H1 (cell line): ENCODE measurements around the gene RIMS3. TPM values are rescaled to one million over a fixed set of nuclear protein-coding genes. Genes with fewer than 3 reads are reported as not detected.

Experiments
- CTCF ChIA-PET: fragments of 300-600 bp; sonication (Branson Sonifier 250); formaldehyde crosslinking; loops from one replicate; lab custom pipeline; 2021; ENCODE audit not compliant: partially characterized antibody; lab: Charles Lee
- POLR2A ChIA-PET: fragments of 300-600 bp; sonication (Branson Sonifier 250); formaldehyde crosslinking; loops from one replicate; lab custom pipeline; 2021; ENCODE audit warnings: inconsistent platforms; ENCODE audit not compliant: partially characterized antibody; lab: Charles Lee
- DNase-seq, 2 experiments: peaks; one replicate each; pipeline versions ENCODE4 v3.0.0 to v3.0.0-alpha.2; 2010 to 2022; ENCODE audit warnings: low spot score in 2 of 2, low read depth in 1 of 2, mixed read lengths in 1 of 2
- FAIRE-seq: peaks from 2 replicates; lab custom pipeline; 2011; peaks lifted over from hg19 to GRCh38; lab: Jason Lieb, UNC
- H2AFZ ChIP-seq: 2 replicates; pipeline ENCODE4 v1.8.1; 2012; ENCODE audit warnings: low read length, inconsistent platforms
- H2AK5ac ChIP-seq: 2 replicates; pipeline ENCODE4 v1.6.1; 2013; ENCODE audit warnings: low read depth, low read length
- H2BK120ac ChIP-seq: replicated peaks from 2 replicates; pipeline ENCODE3; 2013; ENCODE audit warnings: low read depth, low read length, inconsistent platforms
- H2BK12ac ChIP-seq: 2 replicates; pipeline ENCODE4 v1.6.1; 2013; ENCODE audit warnings: low read depth, low read length
- H2BK15ac ChIP-seq: 2 replicates; pipeline ENCODE4 v1.6.1; 2013; ENCODE audit warnings: low read length
- H2BK20ac ChIP-seq: 2 replicates; pipeline ENCODE4 v1.6.1; 2013; ENCODE audit warnings: low read length
- H2BK5ac ChIP-seq: 2 replicates; pipeline ENCODE4 v1.6.1; 2013; ENCODE audit warnings: low read depth, low read length
- H3K14ac ChIP-seq: 2 replicates; pipeline ENCODE4 v1.6.1; 2013; ENCODE audit warnings: inconsistent platforms; ENCODE audit not compliant: insufficient read length
- H3K18ac ChIP-seq: 2 replicates; pipeline ENCODE4 v1.6.1; 2013; ENCODE audit warnings: low read length; ENCODE audit errors: extremely low read depth
- H3K23ac ChIP-seq: 2 replicates; pipeline ENCODE4 v1.6.1; 2013; ENCODE audit warnings: inconsistent platforms; ENCODE audit not compliant: insufficient read length
- H3K23me2 ChIP-seq: 2 replicates; pipeline ENCODE4 v1.6.1; 2013; ENCODE audit warnings: low read depth, low read length
- H3K27ac ChIP-seq: 2 replicates; pipeline ENCODE4 v1.6.1; 2011; ENCODE audit warnings: low read depth, low read length, inconsistent platforms
- H3K27me3 ChIP-seq, 4 experiments: replicated peaks in 1 of 4; 1 replicate in 1 of 4; 2 replicates in 3 of 4; pipeline versions ENCODE4 v1.6.1 to v1.8.1; 2011 to 2013; ENCODE audit warnings: low read length in 3 of 4, mild to moderate bottlenecking in 3 of 4, inconsistent platforms in 2 of 4, mixed read lengths in 2 of 4, moderate library complexity in 1 of 4; ENCODE audit not compliant: control insufficient read depth in 3 of 4, insufficient read depth in 3 of 4; ENCODE audit errors: extremely low read depth in 1 of 4
- H3K36me3 ChIP-seq, 4 experiments: 2 replicates each; pipeline versions ENCODE4 v1.6.1 to v1.8.1; 2011 to 2013; ENCODE audit warnings: mild to moderate bottlenecking in 4 of 4, low read length in 3 of 4, moderate library complexity in 2 of 4, control low read depth in 1 of 4, inconsistent platforms in 1 of 4; ENCODE audit not compliant: insufficient read depth in 4 of 4, control insufficient read depth in 2 of 4
- H3K4ac ChIP-seq: replicated peaks from 2 replicates; pipeline ENCODE3; 2013; ENCODE audit warnings: low read length, low read depth, mixed read lengths, inconsistent platforms; ENCODE audit not compliant: insufficient read length
- H3K4me1 ChIP-seq, 4 experiments: replicated peaks in 1 of 4; 1 replicate in 1 of 4; 2 replicates in 3 of 4; pipeline versions ENCODE4 v1.6.1 to v1.8.1; 2011 to 2013; ENCODE audit warnings: low read length in 3 of 4, inconsistent platforms in 2 of 4, mixed read lengths in 1 of 4; ENCODE audit not compliant: insufficient read depth in 4 of 4, control insufficient read depth in 3 of 4
- H3K4me2 ChIP-seq, 2 experiments: 2 replicates each; pipeline versions ENCODE4 v1.6.1 to v1.8.1; 2011 to 2013; ENCODE audit warnings: low read depth in 2 of 2, low read length in 2 of 2, control low read depth in 1 of 2, inconsistent platforms in 1 of 2, mild to moderate bottlenecking in 1 of 2; ENCODE audit not compliant: insufficient read depth in 1 of 2
- H3K4me3 ChIP-seq, 4 experiments: fragments of 200-600, 300-600 bp in 1 of 4; sonication (generic), shearing (Covaris generic), sonication (Bioruptor Twin) in 1 of 4; 2 replicates each; pipeline versions ENCODE4 v1.5.1 to v1.8.1; 2011 to 2016; ENCODE audit warnings: low read length in 4 of 4, low read depth in 3 of 4, control low read depth in 2 of 4, inconsistent platforms in 2 of 4, mild to moderate bottlenecking in 2 of 4, mixed read lengths in 1 of 4, moderate library complexity in 1 of 4; ENCODE audit not compliant: insufficient read depth in 2 of 4; ENCODE audit errors: extremely low read depth in 1 of 4
- H3K56ac ChIP-seq: replicated peaks from 2 replicates; pipeline ENCODE3; 2013; ENCODE audit warnings: low read depth, mild to moderate bottlenecking, mixed read lengths, low read length, inconsistent platforms; ENCODE audit not compliant: insufficient read length
- H3K79me1 ChIP-seq: 2 replicates; pipeline ENCODE4 v1.6.1; 2013; ENCODE audit warnings: low read depth, low read length, control low read depth
- H3K79me2 ChIP-seq, 2 experiments: 2 replicates each; pipeline versions ENCODE4 v1.6.1 to v1.8.1; 2012 to 2013; ENCODE audit warnings: low read length in 2 of 2, mild to moderate bottlenecking in 2 of 2, inconsistent platforms in 1 of 2; ENCODE audit not compliant: insufficient read depth in 2 of 2, control insufficient read depth in 1 of 2
- H3K9ac ChIP-seq, 4 experiments: replicated peaks in 1 of 4; 1 replicate in 1 of 4; 2 replicates in 3 of 4; pipeline versions ENCODE4 v1.6.1 to v1.8.1; 2011 to 2013; ENCODE audit warnings: low read depth in 3 of 4, low read length in 3 of 4, control low read depth in 2 of 4, mild to moderate bottlenecking in 2 of 4, moderate library complexity in 2 of 4, inconsistent platforms in 1 of 4; ENCODE audit errors: extremely low read depth in 1 of 4
- H3K9me3 ChIP-seq, 2 experiments: 2 replicates each; pipeline versions ENCODE4 v1.6.1 to v1.8.1; 2012 to 2013; ENCODE audit warnings: mild to moderate bottlenecking in 2 of 2, moderate library complexity in 2 of 2, control low read depth in 1 of 2, inconsistent platforms in 1 of 2, low read depth in 1 of 2, low read length in 1 of 2, mixed read lengths in 1 of 2; ENCODE audit not compliant: insufficient read depth in 2 of 2
- H4K20me1 ChIP-seq, 2 experiments: replicated peaks in 1 of 2; 2 replicates each; pipeline versions ENCODE3 to v1.8.1; 2011 to 2013; ENCODE audit warnings: inconsistent platforms in 2 of 2, low read length in 2 of 2, mild to moderate bottlenecking in 1 of 2; ENCODE audit not compliant: insufficient read depth in 2 of 2, control insufficient read depth in 1 of 2
- H4K5ac ChIP-seq: 2 replicates; pipeline ENCODE4 v1.6.1; 2013; ENCODE audit warnings: low read length, low read depth, mixed read lengths, inconsistent platforms; ENCODE audit not compliant: insufficient read length
- H4K8ac ChIP-seq: 2 replicates; pipeline ENCODE4 v1.8.0; 2013; ENCODE audit warnings: mild to moderate bottlenecking, moderate library complexity, low read length, inconsistent platforms; ENCODE audit not compliant: insufficient read depth; ENCODE audit errors: extremely low read depth
- H4K91ac ChIP-seq: replicated peaks from 2 replicates; pipeline ENCODE3; 2013; ENCODE audit warnings: low read length, mixed read lengths, inconsistent platforms; ENCODE audit not compliant: insufficient read length
- ASH2L ChIP-seq: fragments of 200-600, 300-600 bp; sonication (generic); IDR thresholded peaks from one replicate; pipeline ENCODE4 v1.7.1; 2017; ENCODE audit warnings: low read length
- BRCA1 ChIP-seq: IDR thresholded peaks from 2 replicates; pipeline ENCODE4 v1.6.1; 2012; ENCODE audit warnings: low read depth, low read length, improper control_type of control experiment
- CEBPB ChIP-seq: IDR thresholded peaks from 2 replicates; pipeline ENCODE4 v1.6.1; 2012; ENCODE audit warnings: low read depth, low read length
- E2F6 ChIP-seq: IDR thresholded peaks from 2 replicates; pipeline ENCODE4 v1.6.1; 2012; ENCODE audit warnings: inconsistent platforms
- JUND ChIP-seq: IDR thresholded peaks from 2 replicates; pipeline ENCODE4 v1.6.1; 2011; ENCODE audit warnings: mild to moderate bottlenecking, improper control_type of control experiment, low read length
- PHF8 ChIP-seq: fragments of 200-600 bp; sonication (generic); conservative IDR thresholded peaks from 2 replicates; pipeline ENCODE4 v1.7.1; 2012; ENCODE audit warnings: low read depth, mild to moderate bottlenecking, inconsistent platforms, low read length, moderate library complexity
- RNF2 ChIP-seq: fragments of 200-900, 300-1000 bp; sonication (generic); IDR thresholded peaks from 2 replicates; pipeline ENCODE4 v1.7.1; 2016; ENCODE audit warnings: borderline replicate concordance, low read depth, mild to moderate bottlenecking, antibody characterized with exemption, low read length; ENCODE audit not compliant: poor library complexity, severe bottlenecking; ENCODE audit errors: missing control alignments
- SAP30 ChIP-seq: fragments of 300-600 bp; sonication (generic); IDR thresholded peaks from 2 replicates; pipeline ENCODE4 v1.7.1; 2012; ENCODE audit warnings: low read length, moderate library complexity, mild to moderate bottlenecking, inconsistent platforms; ENCODE audit not compliant: insufficient read depth, insufficient replicate concordance
- SP2 ChIP-seq: IDR thresholded peaks from 2 replicates; pipeline ENCODE4 v1.6.1; 2012; ENCODE audit warnings: mild to moderate bottlenecking, low read length, inconsistent platforms
- SUZ12 ChIP-seq: fragments of 200-600 bp; sonication (generic); IDR thresholded peaks from 2 replicates; pipeline ENCODE4 v1.6.1; 2012; ENCODE audit warnings: mild to moderate bottlenecking, inconsistent platforms, low read length, moderate library complexity, mixed read lengths
- TEAD4 ChIP-seq: IDR thresholded peaks from 2 replicates; pipeline ENCODE4 v1.6.1; 2012; ENCODE audit warnings: low read depth, low read length, inconsistent platforms, mixed read lengths
- USF2 ChIP-seq: IDR thresholded peaks from 2 replicates; pipeline ENCODE4 v1.6.1; 2011; ENCODE audit warnings: low read length, improper control_type of control experiment
- WGBS, 2 experiments: shearing (Covaris generic) in 1 of 2; methylation state at CpG; one replicate each; pipeline versions ENCODE4 v1.1.6 to v1.1.7; 2013 to 2015; ENCODE audit warnings: low lambda C conversion rate in 2 of 2, mixed read lengths in 2 of 2, inconsistent platforms in 1 of 2, low coverage in 1 of 2, missing lambda C conversion rate in 1 of 2; ENCODE audit not compliant: insufficient replicate concordance in 2 of 2, insufficient coverage in 1 of 2, insufficient read length in 1 of 2; ENCODE audit errors: extremely low coverage in 1 of 2, missing lambda C conversion rate in 1 of 2; 5-methylcytosine and 5-hydroxymethylcytosine counted together
- polyA plus RNA-seq, 7 experiments: library from polyadenylated mRNA; depleted of rRNA in 3 of 7; stranded (reverse) in 5 of 7; unstranded in 2 of 7; fragments of >200 nt in 5 of 7; fragments of 200-250 nt in 2 of 7; gene quantifications; 1 replicate in 5 of 7; 2 replicates in 1 of 7; 4 replicates in 1 of 7; pipeline versions ENCODE4 v1.2.1 to v1.2.3, GENCODE V29; 2011 to 2013; ENCODE audit warnings: missing spikeins in 2 of 7, mixed read lengths in 2 of 7
- total RNA-seq: library from RNA; stranded (reverse); fragmentation: NEBNext Ultra II Directional; extraction: Animal tissue kit (Norgen Biotek cat#: 25700); gene quantifications from 2 replicates; pipeline ENCODE4 v1.2.1, GENCODE V29; 2021

RIMS3 gene
- total and polyA plus RNA-seq, 2 of the 8 experiments (the other 6 are each of a cell fraction or from before 2014, with no cell fraction given): 13.3 to 20.6 TPM

- ChIA-PET CTCF (interaction anchor here (1.1 kb wide), 1 partner anchor 17 kb away, joined by 3 read pairs; no protein-coding TSS in a partner anchor), POLR2A (interaction anchor here (0.9 to 17.0 kb wide), 2 partner anchors 14 to 15 kb away, joined by 5 to 293 read pairs; partner anchors contain the start of gene NFYC)
- Histone ChIP-seq H3K27ac (no peak overlapping the region), H3K9ac (no peak overlapping the region), H4K5ac (no peak overlapping the region), H3K79me2 (peaks cover 3 to 78% of the 10 kb centered on the region in 2 experiments), H3K9me3 (no peaks in the 10 kb centered on the region), H2BK20ac (no peak overlapping the region), H3K23ac (no peak overlapping the region), H3K4me3 (no peak overlapping the region), H2BK15ac (no peak overlapping the region), H3K4me1 (peaks cover 0 to 8% (median 5%) of the 10 kb centered on the region in 4 experiments; a peak in 4 of 7 replicates), H2AFZ (no peak overlapping the region), H2AK5ac (no peak overlapping the region), H2BK120ac (no peak overlapping the region), H3K79me1 (no peaks in the 10 kb centered on the region), H4K8ac (no peak overlapping the region), H3K18ac (no peak overlapping the region), H3K27me3 (no peaks in the 10 kb centered on the region), H3K56ac (no peak overlapping the region), H2BK12ac (no peak overlapping the region), H3K4ac (no peak overlapping the region), H3K23me2 (peaks cover 2% of the 10 kb centered on the region), H3K36me3 (no peaks in the 10 kb centered on the region), H4K91ac (no peak overlapping the region), H2BK5ac (no peak overlapping the region), H3K4me2 (no peak overlapping the region), H3K14ac (no peak overlapping the region), H4K20me1 (no peaks in the 10 kb centered on the region)
- DNase-seq (no peak), FAIRE-seq (no peak)
- 91% methylated on average over 4 of the region's 4 CpGs; no CpG with 5 or more reads in 1 of the 2 experiments for WGBS, 2 experiments
- TF ChIP-seq E2F6 (no peak), PHF8 (no peak), USF2 (no peak), BRCA1 (no peak), SAP30 (no peak), SP2 (no peak), RNF2 (no peak), JUND (no peak), SUZ12 (no peak), CEBPB (no peak), TEAD4 (no peak), ASH2L (no peak)
These were observed 41.1 kb upstream of the RIMS3 start for GRCh38 chr1:40706626-40707025.
